ENCODE data around the gene HSPH1.

The HSPH1 gene

DNA sequence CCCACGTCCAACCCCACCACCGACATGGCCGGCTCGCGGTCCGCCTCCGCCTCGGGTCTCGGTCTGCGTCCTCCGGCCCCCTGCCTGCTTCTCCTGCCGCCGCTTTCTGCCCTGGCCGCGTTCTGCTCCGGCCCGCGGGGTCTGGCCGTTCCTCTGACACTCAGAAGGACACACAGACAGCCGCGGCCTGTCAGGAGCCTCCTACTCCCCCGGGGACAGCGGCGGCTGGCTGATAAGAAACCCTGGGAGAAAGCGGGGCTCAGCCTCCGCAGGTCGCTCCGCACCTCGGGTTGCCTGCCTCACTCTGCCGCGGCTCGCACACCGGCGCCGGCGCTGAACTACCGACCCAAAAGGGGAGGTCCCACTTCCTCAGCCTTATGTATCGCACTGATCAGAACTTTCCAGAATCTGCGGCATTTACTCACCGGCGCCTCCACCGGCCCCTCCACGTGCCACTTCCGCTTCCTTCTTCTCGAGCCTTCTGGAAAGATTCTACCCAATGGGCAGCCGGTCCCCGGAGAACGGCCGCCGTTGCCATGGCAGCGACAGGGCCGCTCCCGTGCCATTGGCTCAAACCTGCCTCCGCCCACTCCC is at the start of gene HSPH1:
Gene HSPH1 (minus strand): TSS at position 348 of the 594 bp plus-strand sequence. CDS start 322 bp downstream, at position 26.
- TF ChIP-seq MYC (IDR thresholded peaks at IDR 0.05; ENCODE audit: low read depth, low read length) (peak; percentile 87), CTCF (IDR thresholded peaks at IDR 0.05; ENCODE audit: low read depth, low read length) (no peak), POLR2A (IDR thresholded peaks at IDR 0.05; ENCODE audit: extremely low read depth, insufficient read length) (peak; percentile 36), MAX (IDR thresholded peaks at IDR 0.05; ENCODE audit: low read depth, low read length) (peak; percentile 98)
- H3K4me3 ChIP-seq (ENCODE audit: low read depth, low read length), result peak within 1 kb of the TSS; percentile 87
- DNase-seq (ENCODE audit: low read depth), result peak; percentile 99

- TF ChIP-seq MYC (IDR thresholded peaks at IDR 0.05; ENCODE audit: low read depth, low read length), result no peak
- TF ChIP-seq POLR2A (IDR thresholded peaks at IDR 0.05; ENCODE audit: extremely low read depth, insufficient read length), result no peak
- no peak for TF ChIP-seq MAX (IDR thresholded peaks at IDR 0.05; ENCODE audit: low read depth, low read length)
- no peak for TF ChIP-seq CTCF (IDR thresholded peaks at IDR 0.05; ENCODE audit: low read depth, low read length)
- H3K4me3 ChIP-seq (ENCODE audit: low read depth, low read length), result no peak overlapping the region
- no peak for DNase-seq (ENCODE audit: low read depth)
These were observed 48.1 kb upstream of the HSPH1 start for GRCh38 chr13:31209841-31210210.

DNA sequence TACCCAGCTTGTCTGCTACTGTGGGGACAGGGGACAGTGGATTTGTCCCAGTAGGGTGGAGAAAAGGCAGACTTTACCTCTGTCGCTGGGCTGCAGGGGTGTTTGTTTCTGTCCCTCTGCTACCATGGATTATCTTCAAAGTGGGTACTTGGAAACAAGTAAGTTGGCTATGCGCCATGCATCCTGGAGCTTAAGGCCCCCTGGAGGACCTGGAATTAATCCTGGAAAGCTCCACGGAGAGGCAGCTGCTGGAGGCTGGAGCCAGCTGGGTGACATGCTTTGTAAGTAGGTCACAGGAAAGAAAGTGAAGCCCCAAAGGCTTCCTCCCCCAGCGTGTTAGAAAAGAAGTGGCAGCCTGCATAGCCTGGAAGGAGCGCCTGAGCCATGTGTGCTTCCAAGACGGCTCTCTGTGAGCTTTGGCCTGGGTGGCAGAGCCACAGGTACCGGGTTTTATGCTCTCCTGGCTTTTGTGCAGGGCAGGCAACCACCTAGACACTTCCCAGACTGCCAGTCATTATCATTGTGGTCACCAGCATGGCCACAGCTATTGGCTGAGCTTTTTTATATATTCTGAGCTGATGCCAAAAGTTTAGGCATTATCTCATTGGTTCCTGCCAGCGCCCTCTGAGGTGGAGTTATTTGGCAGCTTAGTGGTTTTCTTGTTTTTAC is 47.6 kb upstream of the HSPH1 start:
- H3K4me3 ChIP-seq (ENCODE audit: low read depth, low read length), result no peak overlapping the region
- TF ChIP-seq POLR2A (IDR thresholded peaks at IDR 0.05; ENCODE audit: extremely low read depth, insufficient read length), result no peak
- TF ChIP-seq MYC (IDR thresholded peaks at IDR 0.05; ENCODE audit: low read depth, low read length), result no peak
- TF ChIP-seq MAX (IDR thresholded peaks at IDR 0.05; ENCODE audit: low read depth, low read length), result no peak
- no peak for TF ChIP-seq CTCF (IDR thresholded peaks at IDR 0.05; ENCODE audit: low read depth, low read length)
- DNase-seq (ENCODE audit: low read depth), result no peak

DNA sequence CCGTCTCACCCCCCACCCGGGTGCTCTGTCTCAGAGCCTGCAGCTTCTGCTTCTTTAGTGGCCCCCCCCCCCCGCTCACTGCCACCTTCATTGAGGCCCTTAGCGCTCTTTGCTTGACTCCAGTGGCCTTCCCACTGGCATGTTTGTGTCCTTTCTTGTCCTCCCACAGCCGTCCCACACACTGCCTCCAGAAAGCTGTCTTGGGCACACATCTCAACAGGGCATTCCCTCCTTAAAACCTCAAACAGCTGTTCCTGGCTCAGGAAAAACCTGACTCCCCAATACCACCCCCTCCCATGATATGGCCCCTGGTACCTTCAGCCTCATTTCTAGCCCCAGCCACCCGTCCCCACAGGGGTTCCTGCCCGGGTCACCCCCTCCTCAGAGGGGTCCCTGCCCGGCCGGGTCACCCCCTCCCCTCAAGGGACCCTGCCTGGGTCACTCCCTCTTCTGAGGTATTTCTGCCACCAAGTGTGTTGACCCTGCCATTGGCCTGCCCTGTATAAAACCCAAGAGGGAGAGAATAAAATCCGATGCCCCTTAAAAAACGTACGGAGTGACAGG is 46.9 kb upstream of the HSPH1 start:
- no peak overlapping the region for H3K4me3 ChIP-seq (ENCODE audit: low read depth, low read length)
- TF ChIP-seq CTCF (IDR thresholded peaks at IDR 0.05; ENCODE audit: low read depth, low read length), result no peak
- TF ChIP-seq POLR2A (IDR thresholded peaks at IDR 0.05; ENCODE audit: extremely low read depth, insufficient read length), result no peak
- TF ChIP-seq MAX (IDR thresholded peaks at IDR 0.05; ENCODE audit: low read depth, low read length), result no peak
- no peak for TF ChIP-seq MYC (IDR thresholded peaks at IDR 0.05; ENCODE audit: low read depth, low read length)
- no peak for DNase-seq (ENCODE audit: low read depth)

DNA sequence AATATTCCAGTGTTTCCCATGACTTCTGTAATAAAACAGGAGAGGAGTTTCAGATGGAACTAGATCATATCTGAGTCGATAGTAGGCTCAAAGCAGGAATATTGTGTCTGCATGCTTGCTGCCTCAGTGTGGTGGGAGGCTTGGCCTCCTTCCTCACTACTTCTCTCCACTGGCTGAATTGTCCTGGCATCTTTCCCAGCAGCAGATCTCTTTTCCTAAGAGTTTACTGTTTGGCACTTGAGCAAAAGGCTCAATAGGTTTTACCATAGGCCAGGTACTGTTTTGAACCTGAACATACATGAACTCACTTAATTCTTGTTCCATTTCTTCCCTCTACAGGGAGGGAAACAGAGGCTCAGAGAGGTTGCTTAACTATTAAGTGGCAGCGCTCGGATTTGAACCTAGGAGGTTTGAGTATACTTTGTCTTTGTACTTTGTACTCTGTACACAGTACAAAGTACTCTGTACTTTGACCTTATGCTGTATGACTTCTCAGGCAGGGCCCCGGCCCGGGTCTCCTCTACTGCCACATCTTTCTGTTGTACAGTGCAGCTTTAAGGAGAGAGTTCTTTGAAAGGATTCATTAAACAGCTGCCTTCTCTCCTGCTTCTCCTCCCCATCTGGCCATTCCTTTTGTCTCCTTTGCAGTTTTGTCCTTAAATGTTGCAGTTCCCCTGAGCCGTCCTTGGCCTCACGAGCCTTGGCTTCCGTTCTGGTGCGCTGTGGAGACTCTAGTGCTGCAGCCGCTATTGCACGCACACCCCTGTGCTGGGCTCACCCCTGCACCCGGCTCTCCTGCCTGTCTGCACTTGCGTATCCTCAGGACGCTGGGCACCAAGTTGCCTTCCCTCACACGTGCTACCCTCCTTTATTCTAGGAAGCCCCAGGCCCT is 46.2 kb upstream of the HSPH1 start:
- no peak for DNase-seq (ENCODE audit: low read depth)
- no peak for TF ChIP-seq POLR2A (IDR thresholded peaks at IDR 0.05; ENCODE audit: extremely low read depth, insufficient read length)
- no peak for TF ChIP-seq MYC (IDR thresholded peaks at IDR 0.05; ENCODE audit: low read depth, low read length)
- no peak for TF ChIP-seq CTCF (IDR thresholded peaks at IDR 0.05; ENCODE audit: low read depth, low read length)
- no peak for TF ChIP-seq MAX (IDR thresholded peaks at IDR 0.05; ENCODE audit: low read depth, low read length)

More for the DNA sequence above, 46.2 kb upstream of the HSPH1 start:
- H3K4me3 ChIP-seq (ENCODE audit: low read depth, low read length), result no peak overlapping the region
